HG02943 (cell line): ENCODE results near the gene SYCP2L.
"Not testable (repeated sequence)": the region's sequence is repeated elsewhere in the genome, so short reads cannot be mapped to it uniquely, and the experiment has no call there.

ENCODE experiments used
- ATAC-seq: cut with Tn5 transposase; IDR thresholded peaks from one replicate; pipeline ENCODE4 v1.9.1; 2021; ENCODE audit warnings: mild to moderate bottlenecking, low read depth, moderate library complexity; ENCODE audit not compliant: unreplicated experiment

SYCP2L gene

DNA sequence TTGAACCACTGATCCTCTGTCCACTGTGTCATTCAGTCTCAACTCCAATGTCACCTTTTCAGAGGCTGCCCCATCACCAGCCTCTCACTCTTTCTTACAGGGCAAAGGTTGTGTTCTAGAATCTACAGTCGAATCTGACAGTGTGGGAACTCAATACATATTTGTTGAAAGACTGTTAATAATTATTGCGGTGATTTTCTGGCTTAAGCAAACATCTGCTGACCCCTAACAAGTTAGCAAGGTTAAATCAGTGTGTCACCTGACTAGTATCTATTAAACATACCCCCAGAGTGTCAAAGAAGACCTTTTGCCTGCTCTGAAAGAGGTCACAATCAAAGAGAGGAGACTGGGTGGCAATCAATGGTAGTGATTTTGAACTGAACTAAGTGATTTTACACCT lies 115.3 kb downstream of the SYCP2L start:
- ATAC-seq, result no peak

DNA sequence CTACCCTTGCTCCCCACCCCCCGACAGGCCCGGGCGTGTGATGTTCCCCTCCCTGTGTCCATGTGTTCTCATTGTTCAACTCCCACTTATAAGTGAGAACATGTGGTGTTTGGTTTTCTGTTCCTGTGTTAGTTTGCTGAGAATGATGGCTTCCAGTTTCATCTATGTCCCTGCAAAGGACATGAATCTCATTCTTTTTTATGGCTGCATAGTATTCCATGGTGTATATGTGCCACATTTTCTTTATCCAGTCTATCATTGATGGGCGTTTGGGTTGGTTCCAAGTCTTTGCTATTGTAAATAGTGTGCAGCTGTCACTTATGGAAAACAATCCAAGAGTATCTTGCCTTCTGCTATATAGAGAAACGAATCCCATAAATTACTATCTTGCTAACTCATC lies 116.4 kb downstream of the SYCP2L start:
- not testable (repeated sequence) for ATAC-seq

DNA sequence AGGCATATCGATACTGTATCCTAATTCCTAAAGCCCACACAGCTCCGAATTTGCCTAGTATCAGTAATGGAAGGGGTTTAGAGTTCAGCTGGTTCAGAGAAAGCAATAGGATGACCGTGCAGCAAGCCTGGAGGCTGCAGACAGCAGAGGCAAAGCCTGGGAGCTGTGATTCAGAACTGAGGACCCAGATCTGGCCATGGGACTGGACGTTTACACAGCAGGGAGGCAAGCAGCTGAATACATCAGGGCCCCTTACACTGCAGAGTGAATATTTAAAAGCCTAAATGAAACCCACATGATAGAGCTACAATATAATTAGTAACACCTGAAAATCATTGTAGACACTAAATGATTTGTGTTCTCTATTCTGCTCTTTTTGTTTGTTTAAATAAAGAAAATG lies 119.2 kb downstream of the SYCP2L start:
- no peak for ATAC-seq

DNA sequence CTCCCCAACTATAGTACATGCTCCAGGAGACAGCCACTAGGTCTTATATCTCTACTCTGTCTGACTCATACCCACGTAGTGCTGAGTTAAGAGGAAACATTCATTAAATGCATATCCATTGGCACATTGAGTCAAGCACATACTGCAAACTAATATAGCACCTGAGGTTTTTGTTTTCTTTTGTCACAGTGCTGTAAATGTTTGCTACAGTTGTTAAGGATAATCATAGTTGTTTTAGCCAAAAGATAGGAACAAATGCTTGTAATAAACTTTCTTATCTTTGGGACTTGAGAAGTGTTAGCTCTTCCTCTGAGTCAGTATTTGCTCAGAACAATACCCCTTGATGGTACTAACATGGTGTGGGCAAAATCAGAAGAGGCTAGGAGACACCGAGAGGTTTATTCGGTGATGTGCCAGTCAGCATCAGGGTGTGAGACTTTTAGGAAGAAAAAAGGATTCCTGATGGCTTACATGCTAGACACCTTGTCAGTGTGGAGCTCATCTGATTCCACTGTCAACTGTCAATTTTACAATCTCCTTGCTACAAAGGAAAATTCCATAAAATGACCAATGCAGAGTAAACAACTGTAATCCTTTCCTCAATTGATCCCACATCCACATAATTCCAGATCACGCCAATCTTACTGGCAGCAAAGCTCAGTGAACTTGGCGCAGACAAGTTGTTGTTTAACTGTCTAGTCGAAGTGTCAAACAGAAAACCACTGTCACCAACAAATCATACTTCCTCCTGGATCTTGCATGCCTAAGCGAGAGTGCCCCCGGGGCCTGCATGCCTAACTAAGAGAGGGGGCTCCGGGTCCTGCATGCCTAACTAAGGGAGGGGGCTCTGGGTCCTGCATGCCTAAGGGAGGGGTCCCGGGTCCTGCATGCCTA lies 121.1 kb downstream of the SYCP2L start:
- ATAC-seq, result no peak

DNA sequence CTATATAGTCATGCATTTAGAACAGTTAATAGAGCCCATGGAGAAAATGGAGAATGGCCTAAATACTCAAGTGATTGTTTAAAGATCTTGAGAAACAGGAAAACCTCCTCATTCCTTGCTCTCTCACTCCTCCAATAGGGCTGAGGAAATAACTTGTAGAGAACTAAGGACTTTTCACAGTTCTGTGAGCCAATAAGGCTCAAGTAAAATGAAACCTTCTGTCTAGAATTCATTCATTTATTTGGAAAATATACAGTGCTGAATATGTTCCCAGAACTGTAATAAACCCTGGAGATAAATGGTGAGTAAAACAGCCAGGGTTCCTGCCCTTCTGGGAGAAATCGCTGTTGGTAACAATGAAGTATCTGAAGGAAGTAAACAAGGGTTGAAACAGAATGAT lies 122.0 kb downstream of the SYCP2L start:
- no peak for ATAC-seq

DNA sequence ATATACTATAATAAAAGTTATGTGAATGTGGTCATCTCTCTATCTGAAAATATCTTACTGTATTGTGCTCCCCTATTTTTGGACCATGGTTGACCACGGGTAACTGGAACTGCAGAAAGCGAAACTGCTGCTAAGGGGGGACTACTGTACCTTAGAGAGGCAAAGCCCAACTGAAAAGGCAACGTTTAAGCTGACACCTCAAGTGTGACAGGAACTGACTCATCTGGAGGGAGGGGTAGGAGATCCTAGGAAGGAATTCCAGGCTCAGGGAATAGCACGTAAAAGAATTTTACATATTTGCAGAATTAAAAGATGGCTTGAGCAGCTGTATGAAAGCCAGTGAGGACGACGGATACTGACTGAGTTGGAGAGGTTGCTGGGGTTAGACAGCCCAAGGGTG lies 122.5 kb downstream of the SYCP2L start:
- ATAC-seq, result no peak

DNA sequence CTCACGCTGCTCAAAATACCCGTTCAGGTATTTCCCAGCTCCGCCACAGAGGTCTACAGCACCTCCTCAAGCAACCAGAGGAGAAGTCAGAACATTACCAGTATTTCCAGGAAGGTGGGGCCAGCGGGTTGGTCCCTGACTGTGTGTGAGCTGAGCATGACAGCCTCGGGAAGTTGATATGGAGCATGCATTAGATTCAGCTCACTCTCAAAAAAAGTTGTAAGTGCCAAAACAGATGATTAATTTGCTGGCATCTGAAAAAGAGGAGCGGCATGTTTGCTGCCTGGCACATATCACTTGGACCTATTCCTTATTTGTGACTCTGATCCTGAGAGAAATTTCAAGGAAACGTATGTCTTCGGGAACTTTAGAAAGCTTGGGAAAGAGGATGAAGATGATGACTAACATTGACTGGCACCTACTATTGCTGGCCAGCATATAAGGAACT lies 125.0 kb downstream of the SYCP2L start:
- no peak for ATAC-seq

DNA sequence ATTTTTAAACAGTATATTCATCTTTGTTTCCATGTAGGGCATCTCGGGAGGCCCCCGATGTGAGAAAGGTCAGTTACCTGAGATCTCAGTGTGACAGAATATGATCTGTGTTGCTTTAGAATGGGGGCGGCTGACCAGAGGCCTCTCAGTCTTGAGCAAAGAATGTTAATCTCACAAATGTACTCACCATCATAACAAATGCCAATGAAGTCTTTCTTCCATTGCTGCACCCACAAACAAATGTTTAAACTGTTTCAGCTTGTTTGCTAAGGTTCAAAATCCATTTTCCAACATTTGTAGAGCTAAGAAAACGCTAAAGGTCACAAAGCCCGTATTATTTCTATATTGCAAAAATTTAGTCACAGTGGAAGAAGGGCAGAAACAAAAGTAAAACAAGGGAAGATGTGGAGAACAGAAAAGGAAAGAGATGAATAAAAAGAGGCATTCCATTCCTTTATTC lies 125.5 kb downstream of the SYCP2L start:
- ATAC-seq, result no peak

DNA sequence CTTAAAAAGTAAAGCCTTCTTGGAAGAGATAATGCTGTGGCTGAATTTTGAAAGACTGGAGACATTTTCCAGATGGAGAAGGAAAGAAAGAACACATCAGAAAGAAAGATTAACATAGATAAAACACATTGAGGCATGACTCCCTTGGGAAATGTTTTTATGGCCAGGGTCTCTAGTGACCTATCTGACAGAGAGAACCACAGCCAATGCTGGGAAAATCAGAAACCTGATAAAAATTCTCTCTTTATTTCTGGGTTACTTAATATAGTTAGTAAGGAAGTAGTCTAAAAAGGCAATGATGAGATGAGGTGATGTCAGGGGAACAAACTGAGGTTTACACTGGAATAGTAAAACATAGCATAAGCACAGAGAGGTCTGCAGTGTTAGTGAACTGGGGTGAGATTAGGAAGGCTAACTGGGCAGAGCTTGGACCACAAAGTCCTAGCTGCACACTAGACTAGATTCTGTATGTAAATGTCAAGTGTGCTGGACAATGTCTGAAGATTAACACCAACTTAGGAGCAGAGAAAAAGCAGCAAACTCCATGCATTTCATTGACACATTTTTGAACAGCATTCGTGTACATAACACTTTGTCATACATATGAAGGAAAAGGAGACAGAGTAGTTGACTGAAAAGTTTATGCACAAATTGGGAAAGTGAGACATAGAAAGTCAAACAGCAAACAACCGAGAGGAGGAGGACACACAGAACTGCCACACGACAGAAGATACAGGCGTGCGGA lies 126.3 kb downstream of the SYCP2L start:
- no peak for ATAC-seq

DNA sequence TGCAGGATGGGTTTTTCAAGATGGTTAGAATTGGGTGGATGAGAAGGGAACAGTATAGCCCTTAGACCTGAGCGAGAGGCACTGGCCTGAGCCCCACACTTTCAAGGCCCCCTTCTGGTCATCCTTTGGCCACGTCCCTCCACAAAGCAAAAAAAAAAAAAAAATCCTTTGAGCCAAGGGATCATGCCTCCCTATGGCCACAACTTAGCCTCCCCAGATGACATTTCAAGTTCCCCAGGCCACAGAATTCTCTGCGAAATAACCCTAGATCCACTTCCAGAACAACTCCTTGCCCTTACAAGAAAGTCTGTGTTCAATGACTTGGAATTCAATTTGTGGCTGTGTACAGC lies 126.8 kb downstream of the SYCP2L start:
- no peak for ATAC-seq

DNA sequence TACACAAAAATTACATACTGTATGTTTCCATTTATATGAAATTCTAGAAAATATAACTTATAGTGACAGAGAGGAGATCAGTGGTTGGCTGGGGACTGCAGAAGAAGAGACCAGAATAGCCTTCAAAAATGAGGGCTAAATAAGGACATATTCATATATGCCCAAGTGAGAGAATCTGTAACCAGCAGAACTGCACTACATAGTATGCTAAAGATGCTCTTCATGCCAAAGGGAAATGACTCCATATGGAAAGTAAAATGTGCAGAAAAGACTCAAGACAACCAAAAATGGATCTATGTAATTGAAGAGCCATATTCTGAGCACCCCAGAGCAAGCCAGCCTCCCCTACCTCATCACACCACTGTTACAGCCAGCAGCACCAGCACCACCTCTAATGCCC lies 128.2 kb downstream of the SYCP2L start:
- ATAC-seq, result no peak

DNA sequence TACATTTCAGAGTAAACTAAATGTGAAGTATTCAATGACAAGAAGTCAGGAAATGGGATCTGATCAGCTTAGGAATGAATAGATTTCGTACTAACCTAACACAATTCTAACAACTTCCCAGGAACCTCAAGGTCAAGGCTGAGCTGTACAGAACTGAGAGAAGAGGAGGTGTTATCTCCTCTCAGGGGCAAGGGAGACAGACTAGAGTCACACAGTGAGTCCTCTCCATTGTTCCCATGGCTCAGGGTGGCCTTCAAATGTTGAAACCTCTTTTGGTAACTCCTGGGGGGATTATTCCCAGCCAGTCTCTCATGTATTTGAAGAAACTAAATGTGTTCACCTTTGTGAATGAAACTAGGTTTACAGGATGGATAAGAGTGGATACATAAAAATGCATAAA lies 129.6 kb downstream of the SYCP2L start:
- no peak for ATAC-seq

DNA sequence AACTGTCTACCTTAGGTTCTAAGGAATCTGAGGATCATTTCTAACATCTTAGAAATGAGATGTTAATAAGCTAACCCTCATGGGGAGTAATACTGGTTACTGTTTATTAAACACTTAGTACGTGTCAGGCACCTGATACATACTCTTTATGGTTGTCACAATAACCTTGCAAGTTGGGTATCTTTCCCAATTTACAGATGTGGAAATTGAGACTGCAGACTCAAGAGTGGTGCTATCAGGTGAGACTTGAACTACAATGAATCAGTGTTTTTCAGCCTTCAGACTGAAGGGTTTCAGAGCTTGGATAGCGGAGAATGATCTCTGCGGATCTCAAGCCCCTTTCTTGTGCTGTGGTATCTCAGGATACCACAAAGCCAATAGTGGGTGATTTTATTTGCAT lies 130.2 kb downstream of the SYCP2L start:
- ATAC-seq, result no peak

DNA sequence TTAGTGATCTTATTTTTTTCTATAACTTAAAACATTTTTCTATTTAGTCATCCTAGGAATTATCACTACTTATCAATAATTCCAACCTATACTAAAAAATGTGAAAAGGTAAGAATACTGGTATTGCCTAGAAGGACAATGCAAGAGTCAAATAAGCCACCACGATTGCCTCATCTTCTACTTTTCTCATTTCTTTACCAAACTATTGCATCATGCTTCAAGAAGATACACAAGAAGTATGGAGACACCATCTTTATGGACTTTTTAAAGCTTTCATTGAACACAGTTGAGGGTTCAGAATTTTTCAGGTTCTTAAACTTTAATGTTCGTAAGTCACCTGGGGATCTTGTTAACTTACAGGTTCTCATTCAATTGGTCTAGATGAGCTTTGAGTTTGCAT lies 131.4 kb downstream of the SYCP2L start:
- ATAC-seq, result no peak

DNA sequence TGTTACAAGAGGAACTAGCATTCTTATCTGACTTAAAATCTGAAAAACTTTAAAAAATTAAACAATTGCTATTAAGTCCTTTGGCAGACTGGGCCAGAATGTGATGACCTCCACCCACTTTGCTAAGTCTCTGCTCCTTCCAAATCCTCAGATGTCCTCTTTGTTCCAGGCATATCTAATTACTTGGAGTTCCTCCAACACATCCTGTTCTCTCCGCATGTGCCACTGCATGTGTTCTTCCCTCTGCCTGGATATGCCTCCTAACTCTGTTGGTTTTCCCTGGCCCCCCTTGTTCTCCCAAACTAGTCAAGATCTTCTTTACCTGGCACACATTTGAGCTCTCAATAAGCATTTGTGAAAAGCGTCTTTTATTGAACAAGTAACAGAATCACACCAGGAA lies 134.2 kb downstream of the SYCP2L start:
- ATAC-seq, result no peak

DNA sequence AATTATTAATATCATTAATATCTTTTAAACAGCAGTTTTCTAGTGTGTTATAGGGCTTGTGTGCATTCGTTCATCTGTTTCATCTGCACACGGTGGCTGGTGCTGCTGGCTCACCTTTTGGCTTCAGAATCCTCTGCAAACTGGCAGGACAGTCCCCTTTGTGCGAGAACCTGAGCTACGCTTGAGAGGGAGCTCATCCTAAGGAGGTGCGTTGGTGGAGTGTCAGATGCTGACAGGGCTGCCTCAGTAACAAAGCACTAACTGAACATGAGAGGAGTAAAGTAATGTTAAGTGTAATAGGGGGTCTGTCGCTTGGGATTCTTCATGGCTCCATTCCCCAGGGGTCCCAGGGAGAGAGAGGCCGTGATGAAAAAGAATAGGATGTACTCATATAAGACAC lies 134.9 kb downstream of the SYCP2L start:
- no peak for ATAC-seq

DNA sequence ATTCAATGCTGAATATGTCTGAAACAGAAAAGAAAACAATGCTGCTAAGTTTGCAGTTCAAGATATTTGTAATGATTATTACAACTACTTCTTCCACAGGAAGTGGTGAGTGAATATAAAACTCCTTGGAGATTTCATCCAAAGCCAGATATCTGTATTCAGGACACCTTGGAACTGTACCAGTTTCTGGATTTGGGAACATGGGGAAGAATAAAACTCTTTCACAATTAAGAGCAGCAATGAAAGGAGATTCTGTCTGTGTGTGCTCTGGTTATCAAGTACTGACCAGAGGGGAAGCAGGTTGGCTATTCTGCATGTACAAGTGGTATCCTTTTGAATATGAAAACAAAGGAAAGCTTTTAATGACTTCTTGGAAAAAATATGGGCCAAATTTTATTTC lies 136.2 kb downstream of the SYCP2L start:
- no peak for ATAC-seq
